ENCODE results near the gene MRPL28. TPM values are rescaled to one million over a fixed set of nuclear protein-coding genes. Genes with fewer than 3 reads are reported as not detected.

The MRPL28 gene
- total RNA-seq, 2 donors from 2014 or later, result 137 to 138 TPM

DNA sequence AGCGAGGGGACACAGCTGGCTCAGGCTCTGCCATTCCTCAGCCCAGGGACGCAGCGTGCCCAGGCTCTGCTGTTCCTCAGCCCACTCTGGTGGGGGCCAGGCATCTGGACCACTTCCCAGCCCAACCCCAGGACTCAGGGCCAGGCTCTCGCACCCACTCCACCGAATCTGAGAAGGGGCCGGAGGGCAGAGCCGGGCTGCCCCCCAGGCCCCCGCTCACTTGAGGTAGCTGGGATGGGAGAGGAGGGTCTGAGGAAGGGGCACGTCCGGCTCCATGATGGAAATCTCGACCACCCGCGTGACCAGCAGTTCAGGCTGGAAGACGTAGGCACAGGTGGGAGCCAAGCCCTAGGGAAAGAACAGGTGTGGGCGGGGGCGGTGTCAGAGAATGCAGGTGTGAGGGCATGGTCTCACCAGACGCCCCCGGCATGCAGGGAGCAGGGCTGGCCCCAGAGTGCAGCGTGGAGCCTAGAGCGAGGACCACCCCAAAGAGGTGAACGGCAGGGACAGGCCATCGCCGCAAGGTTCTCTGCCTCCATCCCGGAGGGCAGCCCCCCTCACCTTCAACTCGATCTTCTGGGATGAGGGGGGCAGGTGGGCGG lies 6.6 kb upstream of the MRPL28 start:
- DNase-seq, result no peak
- Histone ChIP-seq H3K4me3 (ENCODE audit: low read length) (no peak overlapping the region), H3K9ac (ENCODE audit: extremely low read depth, low read length, poor library complexity, severe bottlenecking) (no peak overlapping the region), H3K4me1 (ENCODE audit: control insufficient read depth, insufficient read depth, low read length) (peaks cover 14% of the 10 kb centered on the region), H3K9me3 (ENCODE audit: control insufficient read depth, low read length) (no peaks in the 10 kb centered on the region), H3K36me3 (ENCODE audit: control insufficient read depth, insufficient read depth, low read length) (peaks cover 22% of the 10 kb centered on the region), H3K27me3 (ENCODE audit: control insufficient read depth, insufficient read depth, low read length, poor library complexity, severe bottlenecking) (no peaks in the 10 kb centered on the region), H3K27ac (ENCODE audit: low read depth, low read length) (no peak overlapping the region)
- Mint-ChIP-seq H3K36me3 (ENCODE audit: low read depth) (peaks cover 13% of the 10 kb centered on the region), H3K27ac (no peak overlapping the region), H3K27me3 (ENCODE audit: insufficient read depth) (no peaks in the 10 kb centered on the region), H3K4me3 (no peak overlapping the region), H3K9me3 (no peaks in the 10 kb centered on the region), H3K4me1 (peaks cover 10% of the 10 kb centered on the region)
- TF ChIP-seq, protein P1, sequence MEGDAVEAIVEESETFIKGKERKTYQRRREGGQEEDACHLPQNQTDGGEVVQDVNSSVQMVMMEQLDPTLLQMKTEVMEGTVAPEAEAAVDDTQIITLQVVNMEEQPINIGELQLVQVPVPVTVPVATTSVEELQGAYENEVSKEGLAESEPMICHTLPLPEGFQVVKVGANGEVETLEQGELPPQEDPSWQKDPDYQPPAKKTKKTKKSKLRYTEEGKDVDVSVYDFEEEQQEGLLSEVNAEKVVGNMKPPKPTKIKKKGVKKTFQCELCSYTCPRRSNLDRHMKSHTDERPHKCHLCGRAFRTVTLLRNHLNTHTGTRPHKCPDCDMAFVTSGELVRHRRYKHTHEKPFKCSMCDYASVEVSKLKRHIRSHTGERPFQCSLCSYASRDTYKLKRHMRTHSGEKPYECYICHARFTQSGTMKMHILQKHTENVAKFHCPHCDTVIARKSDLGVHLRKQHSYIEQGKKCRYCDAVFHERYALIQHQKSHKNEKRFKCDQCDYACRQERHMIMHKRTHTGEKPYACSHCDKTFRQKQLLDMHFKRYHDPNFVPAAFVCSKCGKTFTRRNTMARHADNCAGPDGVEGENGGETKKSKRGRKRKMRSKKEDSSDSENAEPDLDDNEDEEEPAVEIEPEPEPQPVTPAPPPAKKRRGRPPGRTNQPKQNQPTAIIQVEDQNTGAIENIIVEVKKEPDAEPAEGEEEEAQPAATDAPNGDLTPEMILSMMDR (conservative IDR thresholded peaks at IDR 0.05), result no peak
- WGBS, 2 experiments (ENCODE audit: insufficient coverage in 1 of 2, insufficient read length in 1 of 2), result 95 to 97% methylated on average over 15 to 26 of the region's 26 CpGs

DNA sequence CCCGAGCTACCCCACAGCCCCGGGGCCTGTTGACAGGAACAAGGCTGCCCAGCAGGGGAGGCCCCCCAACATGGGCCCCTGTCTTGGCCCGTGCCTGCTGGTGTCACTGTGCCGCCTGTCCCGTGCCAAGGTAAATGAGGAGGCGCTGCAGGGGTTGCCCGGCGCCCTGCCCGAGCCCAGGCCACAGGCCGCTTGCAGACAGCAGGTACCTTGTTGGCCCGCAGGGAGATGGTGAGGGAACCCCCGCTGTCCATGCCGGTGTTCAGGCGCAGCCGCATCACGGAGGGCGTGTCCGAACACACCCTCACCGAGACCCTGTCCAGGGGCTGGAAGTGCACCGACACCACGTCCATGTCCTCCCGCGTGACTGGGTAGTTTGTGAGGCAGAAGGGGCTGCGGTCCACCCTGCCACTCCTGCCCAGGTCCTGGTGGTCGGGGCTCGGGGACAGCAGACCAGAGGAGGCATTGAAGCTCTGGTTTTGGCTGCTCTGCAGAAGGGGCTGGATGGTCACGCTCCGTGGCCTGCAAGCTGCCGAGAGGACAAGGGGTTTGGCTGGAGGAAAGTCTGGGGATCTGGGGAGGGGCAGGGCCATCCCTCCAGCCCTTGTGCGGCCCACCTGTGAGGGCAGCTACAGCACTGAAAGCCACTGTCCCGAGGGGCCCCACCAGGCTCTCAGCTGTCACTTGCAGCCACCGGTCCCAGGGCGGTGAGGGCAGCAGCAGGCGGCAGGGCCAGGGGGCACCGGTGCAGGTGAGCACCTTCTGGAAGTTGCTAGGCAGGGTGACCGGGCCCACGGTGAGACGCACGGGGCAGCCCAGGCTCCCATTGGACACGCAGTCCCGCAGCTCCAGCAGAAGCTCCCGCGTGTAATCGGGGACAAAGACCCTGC lies 5.8 kb upstream of the MRPL28 start:
- Mint-ChIP-seq H3K9me3 (no peaks in the 10 kb centered on the region), H3K4me3 (no peak overlapping the region), H3K36me3 (ENCODE audit: low read depth) (peaks cover 13% of the 10 kb centered on the region), H3K27ac (no peak overlapping the region), H3K4me1 (peaks cover 10% of the 10 kb centered on the region), H3K27me3 (ENCODE audit: insufficient read depth) (no peaks in the 10 kb centered on the region)
- peaks cover 14% of the 10 kb centered on the region for H3K4me1 ChIP-seq (ENCODE audit: control insufficient read depth, insufficient read depth, low read length)
- H3K36me3 ChIP-seq (ENCODE audit: control insufficient read depth, insufficient read depth, low read length), result peaks cover 22% of the 10 kb centered on the region
- 96 to 98% methylated on average over 38 to 44 of the region's 44 CpGs for WGBS, 2 experiments (ENCODE audit: insufficient coverage in 1 of 2, insufficient read length in 1 of 2)
- H3K4me3 ChIP-seq (ENCODE audit: low read length), result no peak overlapping the region
- H3K9me3 ChIP-seq (ENCODE audit: control insufficient read depth, low read length), result no peaks in the 10 kb centered on the region
- TF ChIP-seq, protein P1 (conservative IDR thresholded peaks at IDR 0.05), result no peak
- no peaks in the 10 kb centered on the region for H3K27me3 ChIP-seq (ENCODE audit: control insufficient read depth, insufficient read depth, low read length, poor library complexity, severe bottlenecking)
- DNase-seq, result no peak
- no peak overlapping the region for H3K27ac ChIP-seq (ENCODE audit: low read depth, low read length)
- no peak overlapping the region for H3K9ac ChIP-seq (ENCODE audit: extremely low read depth, low read length, poor library complexity, severe bottlenecking)

DNA sequence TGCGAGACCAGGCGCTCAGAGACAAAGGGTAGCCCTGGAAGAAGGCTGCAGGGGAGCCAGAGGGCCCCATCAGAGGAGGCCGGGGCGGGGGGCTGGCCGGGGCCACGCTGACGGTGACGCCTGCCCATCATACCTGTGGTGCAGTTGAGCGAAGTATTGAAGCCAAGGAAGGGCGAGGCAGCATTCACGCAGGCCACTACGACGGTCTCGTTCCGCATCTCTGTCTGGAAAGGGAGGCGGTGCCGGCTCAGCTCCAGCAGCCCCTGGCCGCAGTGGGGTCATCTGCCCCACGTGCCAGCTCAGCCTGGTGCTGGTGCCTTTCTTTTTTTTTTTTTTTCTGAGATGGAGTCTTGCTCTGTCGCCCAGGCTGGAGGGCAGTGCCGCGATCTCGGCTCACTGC lies 4.9 kb upstream of the MRPL28 start:
- Mint-ChIP-seq H3K36me3 (ENCODE audit: low read depth) (peaks cover 13% of the 10 kb centered on the region), H3K4me3 (no peak overlapping the region), H3K4me1 (peaks cover 13% of the 10 kb centered on the region), H3K9me3 (no peaks in the 10 kb centered on the region), H3K27ac (no peak overlapping the region), H3K27me3 (ENCODE audit: insufficient read depth) (no peaks in the 10 kb centered on the region)
- no peak overlapping the region for H3K9ac ChIP-seq (ENCODE audit: extremely low read depth, low read length, poor library complexity, severe bottlenecking)
- no peak overlapping the region for H3K27ac ChIP-seq (ENCODE audit: low read depth, low read length)
- no peaks in the 10 kb centered on the region for H3K9me3 ChIP-seq (ENCODE audit: control insufficient read depth, low read length)
- H3K4me1 ChIP-seq (ENCODE audit: control insufficient read depth, insufficient read depth, low read length), result peaks cover 14% of the 10 kb centered on the region
- 92 to 97% methylated on average over 19 to 23 of the region's 23 CpGs for WGBS, 2 experiments (ENCODE audit: insufficient coverage in 1 of 2, insufficient read length in 1 of 2)
- no peak for DNase-seq
- H3K27me3 ChIP-seq (ENCODE audit: control insufficient read depth, insufficient read depth, low read length, poor library complexity, severe bottlenecking), result no peaks in the 10 kb centered on the region
- peaks cover 22% of the 10 kb centered on the region for H3K36me3 ChIP-seq (ENCODE audit: control insufficient read depth, insufficient read depth, low read length)
- H3K4me3 ChIP-seq (ENCODE audit: low read length), result no peak overlapping the region
- TF ChIP-seq, protein P1 (conservative IDR thresholded peaks at IDR 0.05), result no peak

All from endodermal cell (in vitro differentiated cells).